HepG2 (cell line): ENCODE measurements around the gene RCC1. TPM values are rescaled to one million over a fixed set of nuclear protein-coding genes. Genes with fewer than 3 reads are reported as not detected.
A peak's percentile ranks its signal among the peaks of the same experiment; 100 is the strongest.

Experiments
- AHR ChIP-seq: IDR thresholded peaks from 2 replicates; pipeline ENCODE4 v1.6.1; 2018; ENCODE audit warnings: missing genetic modification reagents, missing compliant biosample characterization
- ARNT2 ChIP-seq: sonication (generic); formaldehyde crosslinking; IDR thresholded peaks from 2 replicates; pipeline ENCODE4 v1.8.0; 2022; ENCODE audit warnings: mild to moderate bottlenecking, low read depth, missing genetic modification reagents, moderate library complexity
- CBX2 ChIP-seq, 2 experiments: fragments of 200-600 bp in 1 of 2; sonication (generic); formaldehyde crosslinking in 1 of 2; IDR thresholded peaks; 2 replicates each; pipeline versions ENCODE4 v1.7.0 to v1.8.1; 2018 to 2022; ENCODE audit warnings: low read depth in 2 of 2, low read length in 1 of 2, mild to moderate bottlenecking in 1 of 2, missing genetic modification reagents in 1 of 2
- CHCHD3 ChIP-seq: sonication (generic); formaldehyde crosslinking; IDR thresholded peaks from 2 replicates; pipeline ENCODE4 v1.8.0; 2022; ENCODE audit warnings: mild to moderate bottlenecking, missing genetic modification reagents, moderate library complexity
- CREB1 ChIP-seq, 2 experiments: fragments of 450-650 bp in 1 of 2; IDR thresholded peaks; 2 replicates each; pipeline ENCODE4 v1.6.1; 2016 to 2017; ENCODE audit warnings: control low read depth in 1 of 2, mild to moderate bottlenecking in 1 of 2, missing compliant biosample characterization in 1 of 2, missing genetic modification characterization in 1 of 2
- HMG20B ChIP-seq: conservative IDR thresholded peaks from 2 replicates; pipeline ENCODE4 v1.6.1; 2016; ENCODE audit warnings: missing genetic modification reagents, missing compliant biosample characterization
- MED13 ChIP-seq: sonication (generic); formaldehyde crosslinking; IDR thresholded peaks from 2 replicates; pipeline ENCODE4 v1.5.0; 2020; ENCODE audit warnings: missing genetic modification reagents
- MYC ChIP-seq: sonication (generic); formaldehyde crosslinking; IDR thresholded peaks from 2 replicates; pipeline ENCODE4 v1.9.0; 2021; ENCODE audit warnings: missing genetic modification reagents, borderline replicate concordance
- NFATC3 ChIP-seq: sonication (generic); formaldehyde crosslinking; IDR thresholded peaks from 2 replicates; pipeline ENCODE4 v1.5.1; 2020; ENCODE audit warnings: mild to moderate bottlenecking, missing genetic modification reagents
- POLR2A ChIP-seq, 2 experiments: IDR thresholded peaks; 2 replicates each; pipeline ENCODE4 v1.6.1; 2011; ENCODE audit warnings: low read depth in 2 of 2, low read length in 2 of 2, mild to moderate bottlenecking in 1 of 2, moderate library complexity in 1 of 2; ENCODE audit not compliant: insufficient read depth in 1 of 2
- RELA ChIP-seq: sonication (generic); formaldehyde crosslinking; IDR thresholded peaks from 2 replicates; pipeline ENCODE4 v1.4.0; 2020; ENCODE audit warnings: missing genetic modification reagents
- SAFB2 ChIP-seq: sonication (generic); formaldehyde crosslinking; IDR thresholded peaks from 2 replicates; pipeline ENCODE4 v1.5.1; 2020; ENCODE audit warnings: missing genetic modification reagents, low read depth, mild to moderate bottlenecking, borderline replicate concordance
- SMAD9 ChIP-seq: sonication (generic); formaldehyde crosslinking; IDR thresholded peaks from 2 replicates; pipeline ENCODE4 v1.5.1; 2020; ENCODE audit warnings: mild to moderate bottlenecking, missing genetic modification reagents
- SOX5 ChIP-seq: IDR thresholded peaks from 2 replicates; pipeline ENCODE4 v1.6.1; 2016; ENCODE audit warnings: borderline replicate concordance
- TBX2 ChIP-seq: sonication (generic); formaldehyde crosslinking; IDR thresholded peaks from 2 replicates; pipeline ENCODE4 v1.5.0; 2020; ENCODE audit warnings: missing genetic modification reagents, mild to moderate bottlenecking, borderline replicate concordance
- TOPORS ChIP-seq: sonication (generic); formaldehyde crosslinking; IDR thresholded peaks from 2 replicates; pipeline ENCODE4 v1.8.0; 2023; ENCODE audit warnings: mild to moderate bottlenecking, missing genetic modification reagents
- ZNF136 ChIP-seq: sonication (generic); formaldehyde crosslinking; IDR thresholded peaks from 2 replicates; pipeline ENCODE4 v1.8.1; 2022; ENCODE audit warnings: low read depth, mild to moderate bottlenecking, moderate library complexity, missing genetic modification reagents
- ZNF337 ChIP-seq: sonication (generic); formaldehyde crosslinking; IDR thresholded peaks from 2 replicates; pipeline ENCODE4 v1.5.1; 2020; ENCODE audit warnings: missing genetic modification reagents, low read depth, mild to moderate bottlenecking, borderline replicate concordance
- ZNF547 ChIP-seq: sonication (generic); formaldehyde crosslinking; IDR thresholded peaks from 2 replicates; pipeline ENCODE4 v1.5.1; 2020; ENCODE audit warnings: mild to moderate bottlenecking, missing genetic modification reagents
- ZNF558 ChIP-seq: sonication (generic); formaldehyde crosslinking; IDR thresholded peaks from 2 replicates; pipeline ENCODE4 v1.9.0; 2022; ENCODE audit warnings: mild to moderate bottlenecking, missing genetic modification reagents, borderline replicate concordance
- ZNF644 ChIP-seq: IDR thresholded peaks from 2 replicates; pipeline ENCODE4 v1.6.1; 2016; ENCODE audit warnings: low read depth
- polyA plus RNA-seq, 8 experiments: library from polyadenylated mRNA; depleted of rRNA in 3 of 8; stranded (reverse) in 7 of 8; unstranded in 1 of 8; fragments of >200 nt; fragmentation: Illumina TruSeq in 4 of 8; extraction: Trizol in 4 of 8; gene quantifications; 2 replicates each; pipeline versions ENCODE4 v1.2.1 to v1.2.3, GENCODE V29; 2011 to 2016; ENCODE audit warnings: low read depth in 4 of 8, missing spikeins in 1 of 8, mixed read lengths in 1 of 8; ENCODE audit not compliant: insufficient read depth in 1 of 8
- total RNA-seq, 5 experiments: library from RNA; depleted of rRNA; stranded (reverse); fragments of >200 nt; fragmentation: Illumina TruSeq; extraction: Trizol; gene quantifications; 2 replicates each; pipeline ENCODE4 v1.2.3, GENCODE V29; 2016; ENCODE audit warnings: low read depth in 1 of 5
- TF ChIP-seq, protein P1 (sequence below): sonication (generic); formaldehyde crosslinking; IDR thresholded peaks from 2 replicates; pipeline ENCODE4 v1.8.0; 2022; ENCODE audit warnings: mild to moderate bottlenecking, missing genetic modification reagents; ENCODE audit not compliant: insufficient replicate concordance
- TF ChIP-seq, protein P2 (sequence below): sonication (generic); formaldehyde crosslinking; IDR thresholded peaks from 2 replicates; pipeline ENCODE4 v1.4.0; 2020; ENCODE audit warnings: missing genetic modification reagents
- TF ChIP-seq, protein P3 (sequence below): fragments of 450-650 bp; IDR thresholded peaks from 2 replicates; pipeline ENCODE4 v1.6.1; 2017

The RCC1 gene
- total and polyA plus RNA-seq, 2 of the 13 experiments (the other 11 are each of a cell fraction or from before 2014, with no cell fraction given), result 47.2 to 80.8 TPM

DNA sequence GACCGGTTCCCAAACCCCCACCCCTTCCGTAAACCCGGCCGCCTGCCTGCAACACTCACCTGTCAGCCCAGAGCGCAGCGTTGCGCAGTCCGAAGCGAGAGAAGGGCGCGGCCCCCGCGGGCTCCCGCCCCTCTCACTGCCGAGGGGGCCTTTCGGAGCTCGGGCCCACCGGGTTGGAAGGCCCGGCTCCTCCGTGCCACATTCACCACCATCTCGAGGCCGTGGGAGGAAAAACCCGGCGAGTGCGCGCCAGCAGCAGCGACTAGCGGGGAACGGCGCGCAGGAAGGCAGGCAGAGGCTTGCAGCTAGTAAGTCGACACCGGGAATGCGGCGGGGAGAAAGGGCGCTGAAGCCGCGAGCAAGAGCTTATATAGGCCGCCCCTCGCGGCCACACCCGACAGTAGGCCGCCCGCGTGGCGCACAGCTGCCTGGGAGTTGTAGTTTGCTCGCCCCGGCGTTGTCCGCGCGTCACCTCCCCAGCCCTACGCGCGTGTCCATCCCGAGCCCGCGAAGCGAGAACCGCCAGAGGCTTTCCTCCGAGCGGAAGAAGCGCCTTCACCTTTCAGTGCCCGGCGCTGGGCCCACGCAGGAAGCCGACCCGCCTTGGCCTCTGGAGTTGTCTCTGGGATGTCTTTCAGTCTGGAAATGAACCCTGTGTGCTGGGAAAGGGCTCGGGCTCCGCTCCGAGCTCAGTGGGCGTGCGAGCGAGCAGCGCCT, 75.8 kb downstream of the RCC1 start (continued):
- TF ChIP-seq HMG20B (CRISPR knock-in tag) (no peak), AHR (CRISPR knock-in tag) (peak; percentile 77; the same call in 1 of the 2 replicates), CREB1 (IDR thresholded peaks at IDR 0.05) (peak; percentile 80), CREB1 (CRISPR knock-in tag; IDR thresholded peaks at IDR 0.05) (peak; percentile 89), RELA (CRISPR knock-in tag) (peak; percentile 71; the same call in 1 of the 2 replicates), NFATC3 (CRISPR knock-in tag) (peak; percentile 19; the same call in 1 of the 2 replicates), ARNT2 (CRISPR knock-in tag) (peak; percentile 76), TBX2 (peak; percentile 90), SMAD9 (CRISPR knock-in tag) (0 out of 2 replicates have a peak, but pooled peaks have one; percentile 19), ZNF547 (CRISPR knock-in tag) (peak; percentile 67), ZNF558 (CRISPR knock-in tag) (peak; percentile 90; the same call in 1 of the 2 replicates), SAFB2 (CRISPR knock-in tag) (peak; percentile 90), MED13 (CRISPR knock-in tag) (0 out of 2 replicates have a peak, but pooled peaks have one; percentile 45), MYC (CRISPR knock-in tag) (peak; percentile 96), POLR2A (IDR thresholded peaks at IDR 0.05; ENCODE audit: insufficient read depth in 1 of 2, low read depth in 2 of 2, low read length in 2 of 2) (peak; percentile 100), TOPORS (CRISPR knock-in tag) (peak; percentile 95), ZNF136 (CRISPR knock-in tag) (0 out of 2 replicates have a peak, but pooled peaks have one; percentile 72), SOX5 (CRISPR knock-in tag) (peak; percentile 51), ZNF644 (CRISPR knock-in tag) (no peak), CHCHD3 (CRISPR knock-in tag) (no peak), ZNF337 (CRISPR knock-in tag) (peak; percentile 91; the same call in 1 of the 2 replicates), CBX2 (IDR thresholded peaks at IDR 0.05; ENCODE audit: low read depth, low read length) (no peak), CBX2 (CRISPR knock-in tag; IDR thresholded peaks at IDR 0.05; ENCODE audit: low read depth) (no peak)
- TF ChIP-seq, protein P1, sequence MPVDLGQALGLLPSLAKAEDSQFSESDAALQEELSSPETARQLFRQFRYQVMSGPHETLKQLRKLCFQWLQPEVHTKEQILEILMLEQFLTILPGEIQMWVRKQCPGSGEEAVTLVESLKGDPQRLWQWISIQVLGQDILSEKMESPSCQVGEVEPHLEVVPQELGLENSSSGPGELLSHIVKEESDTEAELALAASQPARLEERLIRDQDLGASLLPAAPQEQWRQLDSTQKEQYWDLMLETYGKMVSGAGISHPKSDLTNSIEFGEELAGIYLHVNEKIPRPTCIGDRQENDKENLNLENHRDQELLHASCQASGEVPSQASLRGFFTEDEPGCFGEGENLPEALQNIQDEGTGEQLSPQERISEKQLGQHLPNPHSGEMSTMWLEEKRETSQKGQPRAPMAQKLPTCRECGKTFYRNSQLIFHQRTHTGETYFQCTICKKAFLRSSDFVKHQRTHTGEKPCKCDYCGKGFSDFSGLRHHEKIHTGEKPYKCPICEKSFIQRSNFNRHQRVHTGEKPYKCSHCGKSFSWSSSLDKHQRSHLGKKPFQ (CRISPR knock-in tag), result peak; percentile 82
- TF ChIP-seq, protein P2, sequence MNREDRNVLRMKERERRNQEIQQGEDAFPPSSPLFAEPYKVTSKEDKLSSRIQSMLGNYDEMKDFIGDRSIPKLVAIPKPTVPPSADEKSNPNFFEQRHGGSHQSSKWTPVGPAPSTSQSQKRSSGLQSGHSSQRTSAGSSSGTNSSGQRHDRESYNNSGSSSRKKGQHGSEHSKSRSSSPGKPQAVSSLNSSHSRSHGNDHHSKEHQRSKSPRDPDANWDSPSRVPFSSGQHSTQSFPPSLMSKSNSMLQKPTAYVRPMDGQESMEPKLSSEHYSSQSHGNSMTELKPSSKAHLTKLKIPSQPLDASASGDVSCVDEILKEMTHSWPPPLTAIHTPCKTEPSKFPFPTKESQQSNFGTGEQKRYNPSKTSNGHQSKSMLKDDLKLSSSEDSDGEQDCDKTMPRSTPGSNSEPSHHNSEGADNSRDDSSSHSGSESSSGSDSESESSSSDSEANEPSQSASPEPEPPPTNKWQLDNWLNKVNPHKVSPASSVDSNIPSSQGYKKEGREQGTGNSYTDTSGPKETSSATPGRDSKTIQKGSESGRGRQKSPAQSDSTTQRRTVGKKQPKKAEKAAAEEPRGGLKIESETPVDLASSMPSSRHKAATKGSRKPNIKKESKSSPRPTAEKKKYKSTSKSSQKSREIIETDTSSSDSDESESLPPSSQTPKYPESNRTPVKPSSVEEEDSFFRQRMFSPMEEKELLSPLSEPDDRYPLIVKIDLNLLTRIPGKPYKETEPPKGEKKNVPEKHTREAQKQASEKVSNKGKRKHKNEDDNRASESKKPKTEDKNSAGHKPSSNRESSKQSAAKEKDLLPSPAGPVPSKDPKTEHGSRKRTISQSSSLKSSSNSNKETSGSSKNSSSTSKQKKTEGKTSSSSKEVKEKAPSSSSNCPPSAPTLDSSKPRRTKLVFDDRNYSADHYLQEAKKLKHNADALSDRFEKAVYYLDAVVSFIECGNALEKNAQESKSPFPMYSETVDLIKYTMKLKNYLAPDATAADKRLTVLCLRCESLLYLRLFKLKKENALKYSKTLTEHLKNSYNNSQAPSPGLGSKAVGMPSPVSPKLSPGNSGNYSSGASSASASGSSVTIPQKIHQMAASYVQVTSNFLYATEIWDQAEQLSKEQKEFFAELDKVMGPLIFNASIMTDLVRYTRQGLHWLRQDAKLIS (CRISPR knock-in tag), result peak; percentile 98
- TF ChIP-seq, protein P3, sequence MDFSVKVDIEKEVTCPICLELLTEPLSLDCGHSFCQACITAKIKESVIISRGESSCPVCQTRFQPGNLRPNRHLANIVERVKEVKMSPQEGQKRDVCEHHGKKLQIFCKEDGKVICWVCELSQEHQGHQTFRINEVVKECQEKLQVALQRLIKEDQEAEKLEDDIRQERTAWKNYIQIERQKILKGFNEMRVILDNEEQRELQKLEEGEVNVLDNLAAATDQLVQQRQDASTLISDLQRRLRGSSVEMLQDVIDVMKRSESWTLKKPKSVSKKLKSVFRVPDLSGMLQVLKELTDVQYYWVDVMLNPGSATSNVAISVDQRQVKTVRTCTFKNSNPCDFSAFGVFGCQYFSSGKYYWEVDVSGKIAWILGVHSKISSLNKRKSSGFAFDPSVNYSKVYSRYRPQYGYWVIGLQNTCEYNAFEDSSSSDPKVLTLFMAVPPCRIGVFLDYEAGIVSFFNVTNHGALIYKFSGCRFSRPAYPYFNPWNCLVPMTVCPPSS, result no peak
